ENCODE data around the gene CCDC17. TPM values are rescaled to one million over a fixed set of nuclear protein-coding genes. Genes with fewer than 3 reads are reported as not detected.

Gene CCDC17
- total and polyA plus RNA-seq, 4 experiments from 2014 or later: 0.25 to 8.3 (median 7.6) TPM; not detected in 1

- Histone ChIP-seq H3K27me3 (ENCODE audit: insufficient read depth, low read length) (no peaks in the 10 kb centered on the region), H3K9me3 (ENCODE audit: control insufficient read depth in 1 of 2, low read length in 2 of 2) (no peaks in the 10 kb centered on the region), H3K4me1 (ENCODE audit: insufficient read depth, low read length) (no peaks in the 10 kb centered on the region), H3K27ac (ENCODE audit: low read depth, low read length) (no peak overlapping the region), H3K36me3 (ENCODE audit: insufficient read depth, low read length) (peaks cover 62% of the 10 kb centered on the region), H3K4me3 (ENCODE audit: low read length in 2 of 2) (no peak overlapping the region)
- peaks cover 40 to 72% of the 10 kb centered on the region in 2 donors for H3K36me3 Mint-ChIP-seq
- intact Hi-C loops (cut with micrococcal nuclease): no loop called here
- H3K4me1 Mint-ChIP-seq: peaks cover 7 to 20% (median 8%) of the 10 kb centered on the region in 4 donors
- DNase-seq: no peak
- POLR2A ChIA-PET (ENCODE audit: partially characterized antibody): no interaction called here
- H3K27ac Mint-ChIP-seq: no peak overlapping the region
- CTCF ChIA-PET (ENCODE audit: partially characterized antibody): no interaction called here
- no peaks in the 10 kb centered on the region for H3K9me3 Mint-ChIP-seq
- no peaks in the 10 kb centered on the region for H3K27me3 Mint-ChIP-seq
- H3K4me3 Mint-ChIP-seq: no peak overlapping the region
Observed at GRCh38 chr1:45659222-45659621, 35.4 kb upstream of the CCDC17 start.

GRCh38 chr1:45658171-45658570, 34.3 kb upstream of the CCDC17 start:
- ChIA-PET POLR2A (ENCODE audit: partially characterized antibody) (no interaction called here), CTCF (ENCODE audit: partially characterized antibody) (no interaction called here)
- Mint-ChIP-seq H3K4me3 (no peak overlapping the region), H3K36me3 (peaks cover 40 to 70% of the 10 kb centered on the region in 2 donors), H3K4me1 (peaks cover 3 to 16% (median 5%) of the 10 kb centered on the region in 4 donors), H3K9me3 (no peaks in the 10 kb centered on the region), H3K27ac (peak overlapping the region in 2 of 7 donors; percentile 20 to 88), H3K27me3 (no peaks in the 10 kb centered on the region)
- peaks cover 64% of the 10 kb centered on the region for H3K36me3 ChIP-seq (ENCODE audit: insufficient read depth, low read length)
- intact Hi-C loops (cut with micrococcal nuclease): no loop called here
- no peak for DNase-seq
- no peaks in the 10 kb centered on the region for H3K9me3 ChIP-seq (ENCODE audit: control insufficient read depth in 1 of 2, low read length in 2 of 2)
- no peak overlapping the region for H3K4me3 ChIP-seq (ENCODE audit: low read length in 2 of 2)
- H3K27me3 ChIP-seq (ENCODE audit: insufficient read depth, low read length): no peaks in the 10 kb centered on the region
- no peaks in the 10 kb centered on the region for H3K4me1 ChIP-seq (ENCODE audit: insufficient read depth, low read length)
- H3K27ac ChIP-seq (ENCODE audit: low read depth, low read length): no peak overlapping the region

GRCh38 chr1:45656573-45657226, 32.8 kb upstream of the CCDC17 start:
- Mint-ChIP-seq H3K9me3 (no peaks in the 10 kb centered on the region), H3K4me1 (peaks cover 0 to 4% (median 3%) of the 10 kb centered on the region in 4 donors), H3K27me3 (no peaks in the 10 kb centered on the region), H3K36me3 (peaks cover 47 to 80% of the 10 kb centered on the region in 2 donors), H3K27ac (peak overlapping the region in 3 of 7 donors; percentile 10 to 46 (median 11)), H3K4me3 (no peak overlapping the region)
- H3K9me3 ChIP-seq (ENCODE audit: control insufficient read depth in 1 of 2, low read length in 2 of 2): no peaks in the 10 kb centered on the region
- CTCF ChIA-PET (ENCODE audit: partially characterized antibody): interaction anchor here (0.5 to 0.6 kb wide), 2 partner anchors 18 to 30 kb away, joined by 3 read pairs; partner anchors contain the start of gene GPBP1L1
- DNase-seq: no peak
- intact Hi-C loops (cut with micrococcal nuclease): no loop called here
- H3K4me1 ChIP-seq (ENCODE audit: insufficient read depth, low read length): no peaks in the 10 kb centered on the region
- POLR2A ChIA-PET (ENCODE audit: partially characterized antibody): interaction anchor here (0.8 to 1.0 kb wide), 2 partner anchors 30 to 32 kb away, joined by 3 read pairs; partner anchors contain the start of gene GPBP1L1
- no peak overlapping the region for H3K27ac ChIP-seq (ENCODE audit: low read depth, low read length)
- H3K27me3 ChIP-seq (ENCODE audit: insufficient read depth, low read length): no peaks in the 10 kb centered on the region
- no peak overlapping the region for H3K4me3 ChIP-seq (ENCODE audit: low read length in 2 of 2)
- H3K36me3 ChIP-seq (ENCODE audit: insufficient read depth, low read length): peaks cover 76% of the 10 kb centered on the region

- Mint-ChIP-seq H3K36me3 (peaks cover 43 to 85% of the 10 kb centered on the region in 2 donors), H3K27ac (peak overlapping the region in 3 of 7 donors; percentile 48 to 60 (median 53)), H3K4me3 (no peak overlapping the region), H3K27me3 (no peaks in the 10 kb centered on the region), H3K9me3 (no peaks in the 10 kb centered on the region), H3K4me1 (peaks cover 0 to 6% (median under 1%) of the 10 kb centered on the region in 4 donors)
- no peaks in the 10 kb centered on the region for H3K4me1 ChIP-seq (ENCODE audit: insufficient read depth, low read length)
- H3K36me3 ChIP-seq (ENCODE audit: insufficient read depth, low read length): peaks cover 84% of the 10 kb centered on the region
- H3K9me3 ChIP-seq (ENCODE audit: control insufficient read depth in 1 of 2, low read length in 2 of 2): no peaks in the 10 kb centered on the region
- intact Hi-C loops (cut with micrococcal nuclease): no loop called here
- DNase-seq: no peak
- no peaks in the 10 kb centered on the region for H3K27me3 ChIP-seq (ENCODE audit: insufficient read depth, low read length)
- H3K4me3 ChIP-seq (ENCODE audit: low read length in 2 of 2): no peak overlapping the region
- ChIA-PET CTCF (ENCODE audit: partially characterized antibody) (interaction anchor here (1.8 kb wide), 1 partner anchor 10 kb away, joined by 5 read pairs; no protein-coding TSS in a partner anchor), POLR2A (ENCODE audit: partially characterized antibody) (no interaction called here)
- no peak overlapping the region for H3K27ac ChIP-seq (ENCODE audit: low read depth, low read length)
Observed at GRCh38 chr1:45654540-45655280, 30.9 kb upstream of the CCDC17 start.

DNA sequence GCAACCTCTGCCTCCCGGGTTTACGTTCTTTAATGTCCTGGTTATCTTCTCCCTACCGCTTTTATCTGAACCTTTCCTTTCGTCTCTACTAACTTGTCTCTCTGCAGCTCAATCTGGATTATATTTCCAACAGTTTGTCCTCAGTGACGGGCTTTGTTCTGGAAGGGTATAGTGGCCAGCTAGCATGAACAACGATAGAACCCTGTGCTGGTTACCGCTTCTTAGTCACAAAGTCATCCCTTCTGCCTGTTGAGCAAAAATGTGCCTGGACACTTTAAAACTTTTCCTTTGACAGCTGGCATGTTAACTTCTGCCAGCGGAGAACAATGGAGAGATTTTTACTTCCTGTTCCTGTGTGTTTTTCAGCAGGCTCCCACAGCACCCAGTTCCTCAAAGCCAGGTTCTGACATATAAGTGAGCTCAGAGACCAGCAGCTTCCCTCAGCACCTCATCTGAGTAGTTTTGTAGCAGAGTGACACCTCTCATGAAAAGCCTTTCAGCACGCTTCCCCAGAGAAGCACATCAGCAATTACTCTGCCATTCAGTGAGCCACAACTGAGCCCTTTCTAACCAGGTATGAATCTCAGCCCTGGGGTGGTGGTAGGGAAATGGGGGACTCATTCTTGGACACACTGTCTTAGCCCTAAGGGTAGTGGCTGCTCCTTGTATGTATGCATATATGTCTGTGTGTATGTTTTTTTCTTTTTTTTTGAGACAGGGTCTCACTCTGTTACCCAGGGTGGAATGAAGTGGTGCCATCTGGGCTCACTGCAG, 23.6 kb upstream of the CCDC17 start:
- H3K4me1 ChIP-seq (ENCODE audit: insufficient read depth, low read length): no peaks in the 10 kb centered on the region
- POLR2A ChIA-PET (ENCODE audit: partially characterized antibody): interaction anchor here (1.3 kb wide), 1 partner anchor 38 kb away, joined by 3 read pairs; no protein-coding TSS in a partner anchor
- no peak overlapping the region for H3K4me3 Mint-ChIP-seq
- peak overlapping the region in 4 of 7 donors; percentile 38 to 75 (median 44) for H3K27ac Mint-ChIP-seq
- H3K27me3 ChIP-seq (ENCODE audit: insufficient read depth, low read length): no peaks in the 10 kb centered on the region
- intact Hi-C loops (cut with micrococcal nuclease): no loop called here
- CTCF ChIA-PET (ENCODE audit: partially characterized antibody): interaction anchor here (1.4 kb wide), 1 partner anchor 31 kb away, joined by 3 read pairs; no protein-coding TSS in a partner anchor
- peaks cover 27% of the 10 kb centered on the region for H3K36me3 ChIP-seq (ENCODE audit: insufficient read depth, low read length)
- no peak for DNase-seq
- H3K9me3 Mint-ChIP-seq: no peaks in the 10 kb centered on the region
- no peak overlapping the region for H3K4me3 ChIP-seq (ENCODE audit: low read length in 2 of 2)
- no peaks in the 10 kb centered on the region for H3K27me3 Mint-ChIP-seq
- peaks cover 25 to 51% of the 10 kb centered on the region in 2 donors for H3K36me3 Mint-ChIP-seq
- no peaks in the 10 kb centered on the region for H3K9me3 ChIP-seq (ENCODE audit: control insufficient read depth in 1 of 2, low read length in 2 of 2)
- peaks cover 0 to 11% (median 8%) of the 10 kb centered on the region in 4 donors for H3K4me1 Mint-ChIP-seq
- H3K27ac ChIP-seq (ENCODE audit: low read depth, low read length): no peak overlapping the region

DNA sequence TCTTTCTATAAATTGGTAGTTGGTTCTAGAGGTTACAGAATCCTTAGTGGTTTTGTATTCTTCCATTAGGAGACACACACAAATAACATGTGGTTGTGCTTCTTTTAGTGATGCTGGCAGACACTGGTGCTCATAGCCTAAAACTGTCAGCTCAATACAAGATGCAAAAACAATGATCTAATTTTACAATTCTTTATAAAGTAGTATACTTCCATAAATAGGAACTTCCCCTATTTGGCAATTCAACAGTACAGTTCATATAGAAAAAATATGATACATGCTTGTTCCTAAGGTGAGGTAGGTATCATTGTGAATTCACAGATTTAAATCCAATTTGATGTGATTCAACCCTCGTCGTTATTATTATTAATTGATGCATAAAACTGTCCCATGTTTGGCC, 20.8 kb upstream of the CCDC17 start:
- CTCF ChIA-PET (ENCODE audit: partially characterized antibody): interaction anchor here (2.0 kb wide), 1 partner anchor 10 kb away, joined by 5 read pairs; no protein-coding TSS in a partner anchor
- Mint-ChIP-seq H3K4me3 (no peak overlapping the region), H3K27me3 (no peaks in the 10 kb centered on the region), H3K27ac (peak overlapping the region in 1 of 7 donors; percentile 18), H3K9me3 (no peaks in the 10 kb centered on the region), H3K36me3 (peaks cover 26 to 48% of the 10 kb centered on the region in 2 donors), H3K4me1 (peaks cover 0 to 8% (median 5%) of the 10 kb centered on the region in 4 donors)
- intact Hi-C loops (cut with micrococcal nuclease): no loop called here
- Histone ChIP-seq H3K27ac (ENCODE audit: low read depth, low read length) (no peak overlapping the region), H3K27me3 (ENCODE audit: insufficient read depth, low read length) (no peaks in the 10 kb centered on the region), H3K4me3 (ENCODE audit: low read length in 2 of 2) (no peak overlapping the region), H3K9me3 (ENCODE audit: control insufficient read depth in 1 of 2, low read length in 2 of 2) (no peaks in the 10 kb centered on the region), H3K4me1 (ENCODE audit: insufficient read depth, low read length) (no peaks in the 10 kb centered on the region), H3K36me3 (ENCODE audit: insufficient read depth, low read length) (peaks cover 18% of the 10 kb centered on the region)
- POLR2A ChIA-PET (ENCODE audit: partially characterized antibody): no interaction called here
- DNase-seq: no peak

Data from CD4-positive, alpha-beta memory T cell (primary cell).